Astrocyte of the spinal cord (primary cell): ENCODE data around the gene KCNC4.

Experiments
- DNase-seq: peaks from one replicate; pipeline ENCODE4 v3.0.0; 2011; ENCODE audit warnings: low read depth, low spot score
- H3K4me3 ChIP-seq: 2 replicates; pipeline ENCODE4 v1.5.1; 2011; ENCODE audit warnings: low read depth, mild to moderate bottlenecking, low read length, moderate library complexity
- in situ Hi-C: cut with HindIII; loops from 2 replicates; pipeline ENCODE4 v1.10.0; 2017; ENCODE audit warnings: low sequenced_read_pairs
- TF ChIP-seq, protein P1 (sequence below): IDR thresholded peaks from 2 replicates; pipeline ENCODE4 v1.5.1; 2012; ENCODE audit warnings: low read depth, mild to moderate bottlenecking, low read length, inconsistent platforms

KCNC4 gene

DNA sequence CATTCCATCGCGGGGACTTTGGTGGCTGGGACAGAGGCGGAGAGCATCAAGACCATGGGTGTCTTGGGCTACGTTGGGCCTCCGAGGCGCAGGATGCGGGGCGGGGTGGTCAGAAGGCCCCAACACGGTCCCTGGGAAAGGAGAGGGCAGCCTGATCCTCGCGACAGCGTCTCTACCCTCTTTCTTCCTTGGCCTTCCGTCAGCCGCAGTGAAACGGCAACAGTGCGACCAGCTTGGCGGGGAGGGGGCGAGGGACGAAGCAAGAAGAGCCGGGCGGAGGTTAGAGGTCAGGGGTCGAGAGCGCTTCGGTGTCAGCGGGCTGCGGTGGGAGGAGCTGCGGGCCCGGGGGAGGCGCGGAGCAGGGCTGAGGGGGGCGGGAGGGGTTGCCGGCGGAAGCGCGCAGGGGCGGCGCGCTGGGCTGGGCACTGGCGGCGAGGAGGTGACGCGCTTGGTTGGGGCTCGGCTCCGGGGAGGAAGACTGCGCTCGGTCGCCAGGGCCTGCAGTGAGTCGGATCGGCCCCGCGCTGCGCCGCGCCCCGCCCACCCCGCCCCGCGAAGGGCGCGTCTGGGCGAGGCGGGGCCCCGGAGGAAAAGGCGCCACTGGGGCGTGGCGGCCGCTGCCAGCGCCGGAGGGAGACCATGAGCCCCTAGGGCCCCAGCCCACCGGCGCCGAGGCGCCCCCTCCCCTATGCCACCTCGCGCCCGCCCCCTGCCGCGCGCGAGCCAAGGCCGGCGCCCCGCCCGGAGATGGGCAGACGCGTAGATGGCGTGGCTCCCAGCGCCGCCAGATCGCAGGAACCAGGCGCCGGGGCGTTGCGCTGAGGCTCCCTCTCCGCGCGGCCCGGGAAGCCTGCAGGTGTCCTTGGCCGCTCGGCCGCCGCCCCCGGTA lies at the start of gene KCNC4:
Gene KCNC4, plus strand, starts transcription at position 600 of the 889 bp plus-strand sequence. CDS start 1,186 bp downstream, outside the sequence.
- TF ChIP-seq, protein P1, sequence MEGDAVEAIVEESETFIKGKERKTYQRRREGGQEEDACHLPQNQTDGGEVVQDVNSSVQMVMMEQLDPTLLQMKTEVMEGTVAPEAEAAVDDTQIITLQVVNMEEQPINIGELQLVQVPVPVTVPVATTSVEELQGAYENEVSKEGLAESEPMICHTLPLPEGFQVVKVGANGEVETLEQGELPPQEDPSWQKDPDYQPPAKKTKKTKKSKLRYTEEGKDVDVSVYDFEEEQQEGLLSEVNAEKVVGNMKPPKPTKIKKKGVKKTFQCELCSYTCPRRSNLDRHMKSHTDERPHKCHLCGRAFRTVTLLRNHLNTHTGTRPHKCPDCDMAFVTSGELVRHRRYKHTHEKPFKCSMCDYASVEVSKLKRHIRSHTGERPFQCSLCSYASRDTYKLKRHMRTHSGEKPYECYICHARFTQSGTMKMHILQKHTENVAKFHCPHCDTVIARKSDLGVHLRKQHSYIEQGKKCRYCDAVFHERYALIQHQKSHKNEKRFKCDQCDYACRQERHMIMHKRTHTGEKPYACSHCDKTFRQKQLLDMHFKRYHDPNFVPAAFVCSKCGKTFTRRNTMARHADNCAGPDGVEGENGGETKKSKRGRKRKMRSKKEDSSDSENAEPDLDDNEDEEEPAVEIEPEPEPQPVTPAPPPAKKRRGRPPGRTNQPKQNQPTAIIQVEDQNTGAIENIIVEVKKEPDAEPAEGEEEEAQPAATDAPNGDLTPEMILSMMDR: no peak
- peak; percentile 27 for DNase-seq
- in situ Hi-C loops: no loop called here
- H3K4me3 ChIP-seq: peak within 1 kb of the TSS; percentile 32

DNA sequence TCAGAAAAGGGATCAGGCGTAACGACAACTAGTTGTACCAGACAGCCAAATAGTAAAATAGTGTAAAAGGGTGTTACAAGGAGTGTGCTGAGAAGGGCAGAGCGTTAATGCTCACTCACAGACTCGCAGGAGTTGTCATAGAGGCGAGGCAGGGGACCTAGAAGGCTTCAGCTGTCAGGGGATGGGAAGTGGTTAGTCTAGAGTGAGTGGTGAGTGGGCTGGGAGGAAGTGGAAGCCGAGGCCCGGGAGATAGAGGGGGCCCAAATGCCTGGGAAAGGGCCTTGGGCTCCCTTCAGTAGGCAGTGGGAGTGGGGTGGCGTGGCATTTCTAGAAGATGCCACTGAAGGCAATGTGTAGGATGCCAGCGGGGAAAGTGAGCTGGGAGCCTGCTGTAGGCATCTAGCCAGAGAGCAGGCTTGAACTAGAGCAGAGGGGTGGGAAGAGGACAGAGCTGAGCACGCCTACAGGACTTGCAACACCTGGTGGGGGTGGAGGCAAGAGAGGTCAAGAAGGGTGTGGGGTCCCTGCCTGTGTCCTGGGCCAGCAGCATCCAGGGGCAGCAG lies 49.5 kb upstream of the KCNC4 start:
- DNase-seq: no peak
- in situ Hi-C loops: no loop called here
- TF ChIP-seq, protein P1: no peak
- no peak overlapping the region for H3K4me3 ChIP-seq

DNA sequence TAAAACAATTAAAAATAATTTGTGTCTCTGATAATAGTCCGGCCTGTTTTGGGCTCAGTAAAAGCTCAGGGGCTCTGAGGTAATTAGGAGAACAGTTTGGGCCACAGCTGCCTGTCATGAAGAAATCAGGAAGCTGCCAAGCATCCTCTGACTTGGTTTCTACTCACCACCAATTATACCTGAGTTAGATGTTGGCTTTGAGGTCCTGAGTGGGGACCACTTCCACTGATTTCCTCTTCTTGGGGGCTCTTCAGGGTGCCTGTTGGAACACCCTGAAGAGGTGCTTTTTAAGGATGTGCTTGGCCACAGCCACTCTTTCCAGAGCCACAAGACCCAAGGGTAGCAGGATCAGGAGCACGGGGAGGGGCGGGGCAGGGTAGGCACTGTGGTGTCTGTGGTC lies 48.9 kb upstream of the KCNC4 start:
- H3K4me3 ChIP-seq: no peak overlapping the region
- in situ Hi-C loops: no loop called here
- DNase-seq: no peak
- TF ChIP-seq, protein P1: no peak

DNA sequence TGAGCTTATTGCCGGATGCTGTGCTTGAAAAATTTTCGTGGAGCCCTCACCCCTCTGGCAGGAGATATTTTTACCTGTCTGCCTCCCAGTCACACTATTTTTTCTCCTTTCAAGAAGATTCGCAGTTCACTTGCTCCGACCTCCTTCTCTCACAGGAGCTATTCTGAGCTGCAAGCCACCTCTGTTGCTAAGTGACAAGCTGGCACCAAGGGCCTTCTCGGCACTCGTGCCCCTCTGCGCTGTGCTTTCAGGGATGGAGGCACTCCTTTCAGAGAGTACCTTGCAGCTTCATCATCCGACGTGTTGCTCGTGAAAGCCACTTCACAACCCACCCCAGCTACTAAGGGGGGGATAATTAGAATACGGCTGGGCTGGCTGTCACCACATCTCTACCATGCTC lies 48.3 kb upstream of the KCNC4 start:
- in situ Hi-C loops: no loop called here
- TF ChIP-seq, protein P1: no peak

DNA sequence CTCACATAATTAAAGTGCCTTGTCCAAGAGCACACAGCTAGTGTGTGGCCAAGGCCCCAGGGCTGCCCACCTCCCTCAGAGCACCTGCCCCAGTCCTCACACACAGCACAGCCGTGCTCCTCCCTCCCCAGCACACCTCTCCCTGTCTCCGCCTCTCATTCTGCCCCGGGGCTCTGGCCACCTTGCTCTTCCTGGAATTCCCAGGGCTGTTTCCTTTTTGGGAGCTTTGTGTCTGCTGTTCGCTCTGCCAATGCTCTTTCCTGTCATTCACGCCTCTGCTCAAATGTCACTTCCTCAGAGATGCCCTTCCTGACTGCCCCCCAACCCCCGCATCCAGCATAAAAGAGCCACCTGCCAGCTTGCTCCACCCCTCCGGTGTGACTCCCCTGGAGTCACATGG lies 46.5 kb upstream of the KCNC4 start:
- TF ChIP-seq, protein P1: no peak
- no peak for DNase-seq
- no peak overlapping the region for H3K4me3 ChIP-seq
- in situ Hi-C loops: no loop called here

More for the DNA sequence above, 48.3 kb upstream of the KCNC4 start:
- DNase-seq: no peak
- no peak overlapping the region for H3K4me3 ChIP-seq

DNA sequence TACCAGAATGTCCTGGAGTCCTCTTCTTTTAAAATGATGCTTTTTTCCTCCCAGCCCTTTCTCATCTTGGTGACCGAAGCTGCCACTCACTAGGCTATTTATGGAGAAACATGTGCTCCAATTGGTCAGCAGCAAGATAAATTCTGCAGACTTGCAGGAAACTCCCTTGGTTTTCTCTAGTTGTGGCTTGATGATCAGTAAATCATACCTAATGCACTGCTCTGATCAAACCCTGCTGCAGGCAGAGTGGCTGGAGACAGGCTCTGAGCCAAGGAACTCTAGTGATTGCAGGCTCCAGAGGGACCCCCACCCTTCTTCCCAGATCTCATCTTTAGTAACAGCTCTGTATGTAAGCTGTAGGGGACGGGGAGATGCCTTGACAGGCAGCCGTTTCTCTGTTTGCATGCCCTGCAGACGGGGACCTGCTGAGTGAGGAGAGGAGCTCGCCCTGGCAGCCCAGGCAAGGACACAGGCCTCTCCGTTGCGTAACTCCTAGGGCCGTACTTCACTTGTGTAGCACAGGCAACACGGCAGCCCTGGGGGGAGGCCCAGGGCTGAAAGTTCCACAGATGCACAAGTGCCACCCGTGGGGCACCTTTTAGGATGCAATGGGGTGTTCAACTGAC lies 45.3 kb upstream of the KCNC4 start:
- no peak overlapping the region for H3K4me3 ChIP-seq
- no peak for DNase-seq
- in situ Hi-C loops: no loop called here
- TF ChIP-seq, protein P1: no peak
